ENCODE data around the gene GPR27.
A peak's percentile ranks its signal among the peaks of the same experiment; 100 is the strongest.

GPR27 gene

GRCh38 chr3:71753701-71754609, at the start of gene GPR27:
Gene GPR27 (plus strand): TSS chr3:71753855. CDS start chr3:71754050, 195 bp downstream.
- DNase-seq (ENCODE audit: low read depth in 2 of 2): no peak

- DNase-seq (ENCODE audit: low read depth in 2 of 2): no peak
These were observed 48.7 kb upstream of the GPR27 start for GRCh38 chr3:71704915-71705314.

- no peak for DNase-seq (ENCODE audit: low read depth in 2 of 2)
These were observed 48.0 kb upstream of the GPR27 start for GRCh38 chr3:71705681-71706080.

- DNase-seq (ENCODE audit: low read depth in 2 of 2): no peak
These were observed 46.1 kb upstream of the GPR27 start for GRCh38 chr3:71707595-71707994.

GRCh38 chr3:71708476-71709105, 45.1 kb upstream of the GPR27 start:
- no peak for DNase-seq (ENCODE audit: low read depth in 2 of 2)

GRCh38 chr3:71709908-71710511, 43.6 kb upstream of the GPR27 start:
- DNase-seq (ENCODE audit: low read depth in 2 of 2): no peak

GRCh38 chr3:71710906-71711494, 42.7 kb upstream of the GPR27 start:
- DNase-seq (ENCODE audit: low read depth in 2 of 2): no peak

- no peak for DNase-seq (ENCODE audit: low read depth in 2 of 2)
These were observed 40.6 kb upstream of the GPR27 start for GRCh38 chr3:71713041-71713440.

GRCh38 chr3:71714595-71714994, 39.1 kb upstream of the GPR27 start:
- no peak for DNase-seq (ENCODE audit: low read depth in 2 of 2)

GRCh38 chr3:71718072-71718471, 35.6 kb upstream of the GPR27 start:
- DNase-seq (ENCODE audit: low read depth in 2 of 2): peak in 1 of 2 donors; percentile 22

- DNase-seq (ENCODE audit: low read depth in 2 of 2): no peak
These were observed 32.7 kb upstream of the GPR27 start for GRCh38 chr3:71721002-71721401.

- DNase-seq (ENCODE audit: low read depth in 2 of 2): peak in 1 of 2 donors; percentile 19
These were observed 32.0 kb upstream of the GPR27 start for GRCh38 chr3:71721651-71722157.

GRCh38 chr3:71722693-71723092, 31.0 kb upstream of the GPR27 start:
- DNase-seq (ENCODE audit: low read depth in 2 of 2): no peak

GRCh38 chr3:71723452-71724170, 30.0 kb upstream of the GPR27 start:
- DNase-seq (ENCODE audit: low read depth in 2 of 2): peak in 1 of 2 donors; percentile 24

- no peak for DNase-seq (ENCODE audit: low read depth in 2 of 2)
These were observed 29.5 kb upstream of the GPR27 start for GRCh38 chr3:71724171-71724453.

GRCh38 chr3:71724584-71725270, 28.9 kb upstream of the GPR27 start:
- no peak for DNase-seq (ENCODE audit: low read depth in 2 of 2)

- no peak for DNase-seq (ENCODE audit: low read depth in 2 of 2)
These were observed 28.2 kb upstream of the GPR27 start, which contains the start of gene EIF4E3 for GRCh38 chr3:71725271-71725991. Gene EIF4E3 (minus strand): TSS chr3:71725402. CDS start chr3:71725367, 35 bp downstream.

GRCh38 chr3:71726146-71726545, 27.5 kb upstream of the GPR27 start:
- peak in 1 of 2 donors; percentile 33 for DNase-seq (ENCODE audit: low read depth in 2 of 2)

GRCh38 chr3:71728632-71729342, 24.9 kb upstream of the GPR27 start:
- no peak for DNase-seq (ENCODE audit: low read depth in 2 of 2)

GRCh38 chr3:71732637-71733036, 21.0 kb upstream of the GPR27 start:
- no peak for DNase-seq (ENCODE audit: low read depth in 2 of 2)
